Retinal pigment epithelial cell (primary cell): Measurements from ENCODE around the gene CEACAM21.

ENCODE experiments used
- DNase-seq: peaks from one replicate; pipeline ENCODE4 v3.0.0-alpha.2; 2010; ENCODE audit warnings: low read depth
- H3K4me3 ChIP-seq: 2 replicates; pipeline ENCODE4 v1.5.1; 2011; ENCODE audit warnings: mild to moderate bottlenecking, low read length, control low read depth, moderate library complexity
- TF ChIP-seq, protein P1 (sequence below): conservative IDR thresholded peaks from 2 replicates; pipeline ENCODE4 v1.5.1; 2011; ENCODE audit warnings: low read depth, low read length, control low read depth, inconsistent platforms

CEACAM21 gene

DNA sequence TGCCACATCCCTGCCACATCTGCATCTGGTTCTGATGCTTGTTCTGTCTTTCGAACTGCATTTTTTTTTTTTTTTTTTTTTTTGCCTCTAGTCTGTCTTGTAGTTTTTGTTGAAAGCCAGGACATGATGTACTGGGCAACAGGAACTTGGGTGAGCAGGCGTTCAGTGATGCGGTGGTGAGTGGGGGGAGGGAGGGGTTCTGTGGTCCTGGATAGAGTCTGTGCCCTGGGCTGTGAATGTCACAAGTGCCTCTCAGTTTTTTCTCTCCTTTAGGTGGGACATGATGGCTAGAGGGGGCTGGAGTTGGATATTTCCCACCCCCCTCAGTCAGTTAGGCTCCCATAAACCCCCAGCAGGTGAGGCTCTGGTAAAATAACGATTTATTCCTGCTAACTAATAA lies 47.4 kb downstream of the CEACAM21 start:
- H3K4me3 ChIP-seq, result no peak overlapping the region
- TF ChIP-seq, protein P1, sequence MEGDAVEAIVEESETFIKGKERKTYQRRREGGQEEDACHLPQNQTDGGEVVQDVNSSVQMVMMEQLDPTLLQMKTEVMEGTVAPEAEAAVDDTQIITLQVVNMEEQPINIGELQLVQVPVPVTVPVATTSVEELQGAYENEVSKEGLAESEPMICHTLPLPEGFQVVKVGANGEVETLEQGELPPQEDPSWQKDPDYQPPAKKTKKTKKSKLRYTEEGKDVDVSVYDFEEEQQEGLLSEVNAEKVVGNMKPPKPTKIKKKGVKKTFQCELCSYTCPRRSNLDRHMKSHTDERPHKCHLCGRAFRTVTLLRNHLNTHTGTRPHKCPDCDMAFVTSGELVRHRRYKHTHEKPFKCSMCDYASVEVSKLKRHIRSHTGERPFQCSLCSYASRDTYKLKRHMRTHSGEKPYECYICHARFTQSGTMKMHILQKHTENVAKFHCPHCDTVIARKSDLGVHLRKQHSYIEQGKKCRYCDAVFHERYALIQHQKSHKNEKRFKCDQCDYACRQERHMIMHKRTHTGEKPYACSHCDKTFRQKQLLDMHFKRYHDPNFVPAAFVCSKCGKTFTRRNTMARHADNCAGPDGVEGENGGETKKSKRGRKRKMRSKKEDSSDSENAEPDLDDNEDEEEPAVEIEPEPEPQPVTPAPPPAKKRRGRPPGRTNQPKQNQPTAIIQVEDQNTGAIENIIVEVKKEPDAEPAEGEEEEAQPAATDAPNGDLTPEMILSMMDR, result no peak
- DNase-seq, result no peak

DNA sequence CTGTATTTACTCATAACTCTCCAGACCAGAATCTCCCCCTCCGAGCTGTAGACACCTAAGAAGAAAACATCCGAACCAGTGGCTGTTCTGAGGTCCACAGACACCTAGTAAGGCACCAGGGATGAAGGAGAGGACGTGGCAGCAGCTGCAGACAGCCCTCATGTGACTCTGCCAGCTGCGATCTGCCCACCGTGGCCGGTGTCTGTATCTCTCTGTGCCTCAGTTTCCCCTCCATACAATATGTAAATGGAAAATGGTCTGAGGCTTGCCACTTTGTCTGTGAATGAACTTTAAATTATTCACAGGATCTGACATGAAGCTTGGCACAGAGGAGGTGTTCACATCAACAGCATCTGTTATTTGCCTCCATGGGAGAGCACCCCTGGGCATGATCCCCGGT lies 48.5 kb downstream of the CEACAM21 start:
- H3K4me3 ChIP-seq, result no peak overlapping the region
- TF ChIP-seq, protein P1, result no peak
- DNase-seq, result no peak

DNA sequence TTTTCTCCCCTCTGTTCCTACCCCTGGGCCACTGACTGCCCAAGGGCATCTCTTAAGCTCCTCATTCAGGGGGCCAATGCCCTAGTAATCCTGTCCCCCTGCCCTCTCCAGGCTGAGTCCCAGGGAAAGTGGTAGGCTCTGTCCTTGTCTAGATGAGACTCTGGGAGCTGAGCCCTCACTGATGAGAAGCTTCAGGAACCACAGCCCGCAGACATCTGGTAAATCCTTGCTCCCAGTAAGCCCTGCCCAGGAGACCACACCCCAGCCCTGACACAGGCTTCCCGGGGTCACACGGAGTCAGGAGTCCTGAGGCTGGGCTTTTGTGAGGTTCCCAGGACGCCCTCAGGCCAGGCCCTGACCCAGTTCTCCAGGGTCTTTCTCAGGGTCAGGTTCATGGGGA lies 49.0 kb downstream of the CEACAM21 start:
- H3K4me3 ChIP-seq, result no peak overlapping the region
- no peak for DNase-seq
- TF ChIP-seq, protein P1, result no peak

DNA sequence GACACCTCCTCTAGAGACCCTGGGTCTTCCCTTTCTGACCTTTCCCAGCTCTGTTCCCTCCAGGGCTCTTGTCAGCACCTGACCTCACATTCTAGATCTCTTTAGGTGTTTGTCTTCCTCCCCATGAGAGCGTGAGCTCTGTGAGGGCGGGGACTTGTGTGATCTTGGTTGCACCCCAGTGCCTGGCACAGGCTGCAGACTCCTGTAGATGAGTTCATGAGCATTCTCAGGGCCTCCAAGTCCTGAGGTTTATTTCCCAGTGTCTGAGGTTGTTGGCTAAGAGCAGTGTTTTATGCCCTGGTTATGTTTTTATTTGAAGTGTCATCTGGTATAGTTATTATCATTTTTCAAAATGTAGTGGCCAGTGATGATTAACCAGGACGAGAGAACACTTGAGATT lies 50.3 kb downstream of the CEACAM21 start:
- TF ChIP-seq, protein P1, result no peak
- no peak for DNase-seq
- H3K4me3 ChIP-seq, result no peak overlapping the region

DNA sequence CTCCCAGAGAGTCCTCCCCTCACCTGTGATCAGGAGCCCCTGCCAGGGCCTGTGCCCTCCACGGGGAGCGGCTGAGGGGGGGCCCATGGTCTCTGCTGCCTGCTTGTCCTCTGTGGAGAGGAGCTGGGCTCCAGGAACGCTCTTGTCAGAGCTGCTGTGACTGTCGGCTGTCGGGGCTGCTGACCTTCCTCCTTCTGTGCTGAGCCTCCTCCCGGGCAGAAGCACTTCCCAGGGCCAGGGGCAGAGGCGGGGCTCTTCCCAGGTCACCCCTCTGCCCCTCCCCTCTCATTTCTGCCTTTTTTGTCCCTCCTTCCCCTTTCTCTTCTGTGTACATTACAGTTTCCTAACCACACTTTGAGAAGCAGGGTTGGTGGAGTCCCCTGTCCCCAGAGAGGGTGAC lies 50.9 kb downstream of the CEACAM21 start, which contains the start of gene CEACAM4:
Gene CEACAM4, minus strand, starts transcription at position 198 of the 400 bp plus-strand sequence. Its CDS starts 111 bp downstream, at position 87.
- no peak within 1 kb of the TSS for H3K4me3 ChIP-seq
- no peak for DNase-seq
- TF ChIP-seq, protein P1, result no peak

DNA sequence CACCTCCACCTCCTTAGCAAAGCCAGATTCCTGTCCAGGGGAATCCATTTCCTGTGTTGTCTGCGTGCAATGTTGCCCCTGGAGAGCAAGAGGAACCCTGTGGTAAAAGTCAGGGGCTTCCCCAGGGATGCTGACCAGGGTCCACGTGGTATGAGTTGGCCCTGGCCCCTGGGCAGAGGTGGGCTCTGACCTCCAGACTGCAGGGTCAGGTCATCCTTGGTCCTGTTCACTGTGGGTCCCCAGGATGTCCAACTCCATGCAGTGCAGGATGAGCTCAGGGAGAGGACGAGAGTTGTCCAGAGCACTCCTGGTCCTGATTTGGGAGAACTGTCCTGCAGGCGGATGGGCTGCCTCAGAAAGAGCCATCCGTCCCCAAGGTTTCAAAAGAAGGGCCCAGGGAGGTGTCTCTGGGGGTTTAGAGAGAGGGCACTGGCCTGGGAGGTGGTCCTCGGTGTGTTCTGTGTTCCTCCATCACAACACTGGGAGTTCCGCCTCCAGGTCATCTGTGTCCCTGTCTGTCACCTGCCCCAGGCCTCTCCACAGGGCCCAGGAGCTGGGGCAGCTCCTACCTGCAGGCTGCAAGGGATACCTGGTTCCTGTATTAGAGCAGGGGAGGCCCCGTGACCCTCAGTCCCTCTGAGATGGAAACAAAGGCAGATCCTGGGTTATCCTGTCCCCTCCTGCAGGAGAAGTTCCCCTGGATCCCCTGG lies 52.2 kb downstream of the CEACAM21 start:
- TF ChIP-seq, protein P1, result no peak
- DNase-seq, result no peak
- no peak overlapping the region for H3K4me3 ChIP-seq
